Measurements from ENCODE around the gene HES3. TPM values are rescaled to one million over a fixed set of nuclear protein-coding genes. Genes with fewer than 3 reads are reported as not detected.

The HES3 gene
- polyA plus RNA-seq, 4 donors, result not detected

- peak in 3 of 4 donors; percentile 69 to 84 (median 75) for DNase-seq (ENCODE audit: low read depth in 4 of 4, low spot score in 3 of 4)
Observed at GRCh38 chr1:6245086-6245868, 1.3 kb downstream of the HES3 start.

DNA sequence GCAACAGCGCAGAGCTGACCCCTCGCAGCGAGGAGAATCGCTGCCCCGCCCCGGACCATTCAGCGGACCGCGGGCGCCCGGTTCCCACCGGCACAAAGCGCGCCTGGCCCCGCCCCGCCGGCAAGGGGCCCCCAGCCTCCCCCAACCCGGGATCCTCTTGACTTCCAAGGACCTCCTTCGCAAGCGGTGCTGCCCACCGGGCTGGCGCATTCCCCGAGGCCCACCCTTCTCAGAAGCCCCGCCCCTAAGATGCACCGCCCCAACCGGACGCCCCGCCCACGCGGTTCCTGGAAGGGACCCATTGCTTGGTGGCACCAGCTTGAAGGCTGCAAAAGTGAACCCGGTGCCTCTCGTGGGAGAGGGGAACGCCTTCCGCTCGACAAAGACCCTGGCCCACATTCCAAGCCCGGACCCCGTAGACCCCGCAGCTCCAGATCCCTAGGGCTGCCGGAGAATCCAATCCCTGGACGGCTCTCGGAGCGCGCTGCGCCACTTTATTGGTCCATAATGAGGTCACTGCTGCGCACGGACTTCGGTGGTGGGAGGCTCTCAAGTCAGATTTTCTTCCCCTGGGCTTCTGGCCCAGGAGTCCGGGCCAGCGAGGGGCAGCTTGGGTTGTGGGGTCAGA lies 2.0 kb downstream of the HES3 start:
- DNase-seq (ENCODE audit: low read depth in 4 of 4, low spot score in 3 of 4), result no peak

DNA sequence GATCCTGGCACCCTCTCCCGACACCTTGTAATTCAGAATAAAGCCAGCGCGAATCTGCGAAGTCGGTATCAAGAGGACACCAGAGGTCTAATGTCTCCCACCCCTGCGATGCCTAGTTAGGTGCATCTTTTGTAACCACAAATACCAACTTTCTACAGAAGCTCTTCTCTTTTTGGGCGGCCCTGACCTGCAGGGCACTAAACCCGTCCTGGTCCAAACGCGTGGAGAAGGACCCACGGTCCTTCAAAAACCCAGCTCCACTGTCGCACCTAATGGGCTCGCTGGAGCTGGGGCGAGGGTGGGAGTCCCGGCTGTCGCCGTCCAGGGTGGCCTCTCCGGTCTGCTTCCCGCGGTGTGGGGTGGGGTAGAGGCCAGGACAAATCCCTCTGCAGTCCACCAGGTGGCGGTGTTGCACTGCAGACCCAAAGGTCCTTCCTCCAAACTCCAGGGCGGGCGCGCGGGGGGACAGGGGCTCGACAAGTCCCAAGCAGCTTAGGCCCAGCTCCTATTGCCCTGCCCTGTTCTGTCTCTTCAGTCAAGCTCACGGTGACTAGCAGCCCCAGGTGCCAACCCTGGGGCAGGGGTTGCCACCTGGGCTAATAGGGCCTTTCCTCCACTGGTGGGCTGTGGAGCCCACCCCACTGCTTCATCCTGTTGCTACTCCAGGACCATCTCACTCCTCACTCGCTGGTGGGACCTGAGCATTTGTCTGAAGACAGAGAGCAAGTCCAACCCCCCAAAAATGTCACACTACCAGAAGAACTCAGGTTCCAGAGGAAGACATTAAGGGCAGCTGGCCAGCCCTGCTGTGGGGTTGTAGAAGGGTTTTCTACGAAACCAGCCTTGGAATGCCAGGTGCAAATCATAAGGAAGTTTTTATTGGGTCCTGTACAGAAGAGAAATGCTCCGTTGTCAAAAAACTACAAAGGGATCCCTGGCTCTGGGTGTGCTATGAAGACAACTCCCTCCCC lies 2.8 kb downstream of the HES3 start:
- peak in 3 of 4 donors; percentile 70 to 74 (median 72) for DNase-seq (ENCODE audit: low read depth in 4 of 4, low spot score in 3 of 4)

DNA sequence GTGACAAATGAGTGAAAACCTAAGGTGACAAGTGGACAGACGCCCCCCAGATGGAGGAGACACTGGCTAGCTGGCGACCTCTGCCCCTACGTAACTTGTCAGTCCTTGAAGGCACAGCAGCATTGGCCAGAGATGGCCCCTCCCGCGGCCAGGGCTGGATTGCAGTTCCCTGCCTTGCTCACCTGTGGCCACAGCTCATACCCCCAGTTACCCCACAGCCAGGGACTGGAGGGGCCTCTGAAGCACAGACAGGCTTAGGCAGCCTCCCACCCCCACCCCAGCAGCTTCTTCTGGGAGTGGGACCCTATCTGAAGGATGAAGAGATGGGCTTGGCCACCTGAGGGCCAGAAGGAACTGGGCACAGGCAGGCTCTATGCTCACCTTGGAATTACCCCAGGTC lies 3.7 kb downstream of the HES3 start:
- no peak for DNase-seq (ENCODE audit: low read depth in 4 of 4, low spot score in 3 of 4)

DNA sequence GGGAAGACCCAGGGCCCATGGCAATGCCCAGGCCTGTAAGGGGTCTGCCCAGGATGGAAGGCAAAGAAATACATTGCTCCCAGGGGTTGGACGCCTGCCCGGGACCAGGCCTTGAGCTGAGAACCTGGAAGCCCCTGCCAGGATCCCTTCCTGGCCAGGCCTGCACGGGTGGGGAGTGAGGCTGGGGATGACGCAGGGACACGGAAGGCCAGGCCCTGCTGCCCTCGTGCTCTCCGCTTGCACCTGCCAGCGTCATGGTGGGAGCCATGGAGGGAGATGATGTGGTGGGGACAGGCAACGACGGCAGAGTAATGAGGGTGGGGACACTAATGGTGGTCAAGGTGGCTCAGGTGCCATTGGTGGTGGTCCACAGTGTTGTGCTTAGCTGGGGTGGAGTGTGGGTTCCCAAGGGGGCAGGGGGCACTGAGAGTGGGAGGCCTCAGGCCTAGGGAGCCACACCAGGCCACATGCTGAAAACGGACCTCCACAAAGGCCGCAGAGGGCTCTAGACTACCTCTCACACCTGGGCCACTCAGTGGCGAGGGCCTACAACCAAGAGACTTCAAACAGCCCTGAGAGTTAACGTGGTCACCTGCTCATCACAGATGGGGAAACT lies 4.3 kb downstream of the HES3 start:
- no peak for DNase-seq (ENCODE audit: low read depth in 4 of 4, low spot score in 3 of 4)

- no peak for DNase-seq (ENCODE audit: low read depth in 4 of 4, low spot score in 3 of 4)
Observed at GRCh38 chr1:6248932-6249738, 5.2 kb downstream of the HES3 start.

DNA sequence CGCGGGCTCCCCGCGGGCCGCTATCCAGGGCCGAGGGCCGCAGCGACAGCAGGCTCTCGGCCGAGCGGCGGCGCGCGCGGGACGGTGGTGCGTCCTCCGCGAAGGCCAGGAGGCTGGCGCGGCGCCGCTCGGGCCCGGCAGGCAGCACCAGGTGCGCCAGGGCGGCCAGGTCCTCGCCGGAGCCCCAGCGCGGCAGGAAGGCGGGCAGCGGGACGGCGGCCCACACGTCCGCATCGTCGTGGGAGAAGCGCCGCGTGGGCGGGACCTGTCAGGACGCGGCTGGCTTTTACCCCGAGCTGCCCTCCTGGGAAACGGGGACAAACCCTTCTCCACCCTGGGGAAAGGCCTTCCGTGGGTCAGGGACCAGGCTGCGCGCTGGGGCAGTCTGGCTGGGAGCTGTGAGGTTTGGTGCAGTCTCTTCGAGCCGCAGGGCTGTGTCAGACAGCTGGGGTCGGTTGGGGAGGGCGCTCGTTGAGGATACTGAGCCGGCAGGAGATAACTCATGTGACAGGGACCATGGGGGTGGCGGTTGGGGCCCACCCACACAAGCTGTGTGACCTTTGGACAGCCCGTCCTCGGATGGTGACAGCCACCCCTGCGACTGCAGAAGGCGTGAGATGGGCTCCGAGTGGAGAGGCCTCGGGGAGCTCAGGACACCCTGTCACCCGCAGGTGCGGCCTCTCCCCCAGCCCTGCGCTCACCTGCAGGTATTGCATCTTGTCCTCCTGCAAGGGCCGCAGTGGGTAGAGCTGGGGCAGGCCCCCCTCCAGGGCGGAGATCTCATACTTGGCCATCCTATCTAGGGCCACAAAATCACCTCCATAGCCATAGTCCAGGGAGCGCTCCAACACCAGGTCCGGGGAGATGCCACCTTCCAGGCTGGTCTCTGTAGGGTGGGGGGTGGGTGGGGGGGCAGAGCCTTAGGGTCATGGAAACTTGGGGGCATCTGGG lies 6.0 kb downstream of the HES3 start:
- DNase-seq (ENCODE audit: low read depth in 4 of 4, low spot score in 3 of 4), result no peak

GRCh38 chr1:6251233-6251632 lies 7.3 kb downstream of the HES3 start:
- no peak for DNase-seq (ENCODE audit: low read depth in 4 of 4, low spot score in 3 of 4)

GRCh38 chr1:6251681-6252373 lies 7.8 kb downstream of the HES3 start:
- DNase-seq (ENCODE audit: low read depth in 4 of 4, low spot score in 3 of 4), result no peak

DNA sequence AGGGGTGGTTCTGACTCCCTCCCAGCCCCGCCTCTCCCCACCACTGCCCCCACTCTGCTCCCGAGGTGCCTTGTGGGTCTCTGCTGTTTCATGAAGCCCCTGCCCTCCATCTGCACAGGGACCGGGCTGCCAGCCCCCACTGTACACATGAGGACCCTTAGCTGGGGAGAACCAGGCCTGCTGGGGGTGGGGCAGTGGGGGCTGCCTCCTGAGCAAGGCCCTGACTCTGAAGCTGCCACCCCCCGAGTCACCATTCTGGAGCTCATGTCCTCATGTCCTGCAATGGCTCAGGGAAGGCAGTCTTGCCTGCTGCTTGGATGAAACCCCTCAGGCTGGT lies 8.4 kb downstream of the HES3 start:
- no peak for DNase-seq (ENCODE audit: low read depth in 4 of 4, low spot score in 3 of 4)

- no peak for DNase-seq (ENCODE audit: low read depth in 4 of 4, low spot score in 3 of 4)
Observed at GRCh38 chr1:6253380-6253779, 9.4 kb downstream of the HES3 start.

DNA sequence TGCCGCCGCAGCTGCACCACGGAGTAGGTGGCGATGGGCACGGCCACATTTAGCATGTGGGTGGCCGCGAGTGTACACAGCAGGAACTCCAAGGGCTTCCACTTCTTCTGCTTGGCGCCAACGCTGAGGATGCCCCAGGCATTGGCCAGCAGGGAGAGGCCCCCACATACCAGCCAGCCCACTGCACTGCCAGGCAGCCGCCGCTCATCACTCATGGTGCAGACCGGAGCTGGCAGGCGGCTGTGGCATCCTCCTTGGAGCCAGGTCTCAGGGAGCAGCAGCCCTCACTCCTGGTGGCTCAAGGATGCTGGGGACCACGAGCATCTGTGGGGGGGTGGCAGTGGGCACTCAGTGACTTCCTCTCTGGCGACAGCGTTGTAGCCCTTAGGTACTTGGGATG lies 10.7 kb downstream of the HES3 start:
- no peak for DNase-seq (ENCODE audit: low read depth in 4 of 4, low spot score in 3 of 4)

DNA sequence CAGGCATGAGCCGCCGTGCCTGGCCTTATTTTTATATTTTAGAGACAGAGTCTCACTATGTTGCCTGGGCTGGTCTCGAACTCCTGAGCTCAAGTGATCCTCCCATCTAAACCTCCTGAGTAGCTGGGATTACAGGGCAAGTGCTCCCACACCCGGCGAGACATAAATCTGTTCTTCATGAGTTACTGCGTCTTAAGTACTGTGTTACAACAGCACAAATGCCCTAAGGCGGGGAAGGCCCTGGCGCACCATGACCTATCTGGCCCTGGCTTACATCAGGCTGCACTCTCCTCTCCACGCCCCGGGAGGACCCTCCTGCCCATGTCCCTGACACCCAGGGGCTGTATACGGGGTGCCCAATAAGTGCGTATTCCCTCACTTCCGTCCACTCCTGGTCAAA lies 12.7 kb downstream of the HES3 start:
- no peak for DNase-seq (ENCODE audit: low read depth in 4 of 4, low spot score in 3 of 4)

DNA sequence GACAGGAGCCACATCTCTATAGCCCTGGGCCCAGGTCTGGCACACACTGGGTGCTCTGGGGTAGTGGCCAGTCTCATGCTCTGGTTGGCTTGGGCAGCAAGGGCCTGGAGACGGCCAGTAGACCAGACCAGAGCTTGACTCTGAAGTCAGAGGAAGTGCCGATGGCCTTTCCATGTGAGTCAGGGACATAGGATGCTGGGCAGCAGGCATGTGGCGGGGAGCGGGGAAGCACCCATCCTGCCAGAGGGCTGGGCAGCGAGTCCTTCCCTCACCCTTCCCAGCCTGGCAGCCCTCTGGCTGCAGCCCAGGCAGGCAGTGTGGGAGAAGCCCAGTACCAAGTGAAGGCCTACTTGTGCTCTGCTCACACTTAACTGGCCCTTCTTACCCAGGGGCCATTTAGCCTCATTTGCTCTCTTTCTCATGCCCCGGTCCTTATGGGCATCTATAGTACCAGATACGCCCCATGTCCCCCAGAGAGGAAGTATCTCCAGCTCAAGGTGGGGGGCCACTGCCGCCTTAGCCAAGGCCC lies 13.6 kb downstream of the HES3 start:
- DNase-seq (ENCODE audit: low read depth in 4 of 4, low spot score in 3 of 4), result no peak

- no peak for DNase-seq (ENCODE audit: low read depth in 4 of 4, low spot score in 3 of 4)
Observed at GRCh38 chr1:6258675-6259074, 14.7 kb downstream of the HES3 start.

DNA sequence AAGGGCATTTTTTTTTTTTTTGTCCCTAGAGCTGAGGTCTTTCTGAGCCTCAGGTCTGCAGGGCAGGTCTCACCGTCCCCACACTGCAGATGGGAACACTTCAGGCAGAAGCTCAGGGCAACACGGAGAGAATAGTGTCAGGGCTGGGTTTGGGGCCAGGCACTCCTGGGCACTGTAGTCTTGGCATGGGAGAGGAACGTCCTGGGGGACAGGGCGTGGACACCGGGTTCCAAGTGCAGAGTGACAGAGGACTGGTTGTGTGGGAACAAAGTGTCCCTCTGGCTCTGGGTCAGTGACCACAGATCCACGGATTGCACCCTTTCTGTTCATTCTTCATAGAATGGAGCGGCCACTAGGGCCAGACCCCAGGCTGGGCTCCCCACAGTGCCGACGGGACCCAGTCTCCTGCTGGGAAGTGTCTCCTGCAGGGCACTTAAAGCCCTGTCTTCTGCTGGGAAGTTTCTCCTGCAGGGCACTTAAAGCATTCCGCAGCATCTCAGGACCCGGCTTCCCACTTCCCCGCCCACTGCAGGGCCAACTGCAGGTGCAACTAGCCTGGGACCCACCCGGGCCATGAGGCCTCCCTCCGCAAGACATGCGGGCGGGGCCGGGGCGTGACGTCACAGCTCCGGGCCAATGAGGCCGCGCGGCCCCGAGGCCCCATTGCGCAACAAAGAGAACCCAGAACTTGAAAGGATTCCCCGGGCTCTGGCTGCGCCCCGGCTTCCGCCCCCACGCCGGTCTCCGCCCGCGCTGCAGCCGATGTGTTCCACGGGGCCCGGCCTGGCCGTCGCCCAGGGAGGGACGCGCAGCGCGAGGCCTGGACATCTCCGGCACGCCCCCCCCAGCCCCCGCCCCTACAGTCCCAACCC lies 15.7 kb downstream of the HES3 start:
- no peak for DNase-seq (ENCODE audit: low read depth in 4 of 4, low spot score in 3 of 4)

GRCh38 chr1:6260433-6260934 lies 16.5 kb downstream of the HES3 start:
- no peak for DNase-seq (ENCODE audit: low read depth in 4 of 4, low spot score in 3 of 4)

Data from right renal pelvis (tissue), 4 donors.